Neuron (in vitro differentiated cells): ENCODE measurements around the gene SNAP25.

Experiments
- H2AFZ ChIP-seq: one replicate; pipeline ENCODE4 v1.6.1; 2013; ENCODE audit warnings: low read depth, mild to moderate bottlenecking, inconsistent platforms, low read length, moderate library complexity
- H3K27me3 ChIP-seq: one replicate; pipeline ENCODE4 v1.6.1; 2013; ENCODE audit warnings: low read length; ENCODE audit not compliant: insufficient read depth
- H3K36me3 ChIP-seq: one replicate; pipeline ENCODE4 v1.6.1; 2013; ENCODE audit warnings: low read length; ENCODE audit not compliant: insufficient read depth
- H3K4me1 ChIP-seq: one replicate; pipeline ENCODE4 v1.6.1; 2013; ENCODE audit warnings: low read length; ENCODE audit not compliant: insufficient read depth
- H3K4me3 ChIP-seq: 2 replicates; pipeline ENCODE4 v1.5.1; 2013; ENCODE audit warnings: mild to moderate bottlenecking, low read length, moderate library complexity
- H3K9me3 ChIP-seq: one replicate; pipeline ENCODE4 v1.6.1; 2013; ENCODE audit warnings: low read length

The SNAP25 gene

GRCh38 chr20:10255846-10256245, 37.2 kb downstream of the SNAP25 start:
- no peaks in the 10 kb centered on the region for H3K36me3 ChIP-seq
- no peak overlapping the region for H3K4me3 ChIP-seq
- no peaks in the 10 kb centered on the region for H3K9me3 ChIP-seq
- H3K4me1 ChIP-seq: no peaks in the 10 kb centered on the region
- no peak overlapping the region for H2AFZ ChIP-seq
- no peaks in the 10 kb centered on the region for H3K27me3 ChIP-seq

GRCh38 chr20:10259166-10259565, 40.5 kb downstream of the SNAP25 start:
- no peaks in the 10 kb centered on the region for H3K4me1 ChIP-seq
- no peaks in the 10 kb centered on the region for H3K36me3 ChIP-seq
- no peak overlapping the region for H2AFZ ChIP-seq
- H3K9me3 ChIP-seq: no peaks in the 10 kb centered on the region
- H3K27me3 ChIP-seq: no peaks in the 10 kb centered on the region
- no peak overlapping the region for H3K4me3 ChIP-seq

- H2AFZ ChIP-seq: no peak overlapping the region
- H3K27me3 ChIP-seq: no peaks in the 10 kb centered on the region
- no peak overlapping the region for H3K4me3 ChIP-seq
- H3K4me1 ChIP-seq: no peaks in the 10 kb centered on the region
- H3K9me3 ChIP-seq: no peaks in the 10 kb centered on the region
- no peaks in the 10 kb centered on the region for H3K36me3 ChIP-seq
Observed at GRCh38 chr20:10260316-10260715, 41.7 kb downstream of the SNAP25 start.

GRCh38 chr20:10261702-10262101, 43.1 kb downstream of the SNAP25 start:
- no peak overlapping the region for H2AFZ ChIP-seq
- no peaks in the 10 kb centered on the region for H3K9me3 ChIP-seq
- no peaks in the 10 kb centered on the region for H3K36me3 ChIP-seq
- no peaks in the 10 kb centered on the region for H3K4me1 ChIP-seq
- no peak overlapping the region for H3K4me3 ChIP-seq
- no peaks in the 10 kb centered on the region for H3K27me3 ChIP-seq

- Histone ChIP-seq H3K4me1 (no peaks in the 10 kb centered on the region), H3K4me3 (no peak overlapping the region), H3K36me3 (no peaks in the 10 kb centered on the region), H3K9me3 (no peaks in the 10 kb centered on the region), H3K27me3 (no peaks in the 10 kb centered on the region), H2AFZ (no peak overlapping the region)
Observed at GRCh38 chr20:10263385-10264165, 44.9 kb downstream of the SNAP25 start.

- H3K36me3 ChIP-seq: no peaks in the 10 kb centered on the region
- no peak overlapping the region for H3K4me3 ChIP-seq
- no peaks in the 10 kb centered on the region for H3K9me3 ChIP-seq
- H3K4me1 ChIP-seq: no peaks in the 10 kb centered on the region
- no peaks in the 10 kb centered on the region for H3K27me3 ChIP-seq
- H2AFZ ChIP-seq: no peak overlapping the region
Observed at GRCh38 chr20:10264166-10264558, 45.5 kb downstream of the SNAP25 start.

GRCh38 chr20:10268636-10269035, 50.0 kb downstream of the SNAP25 start:
- Histone ChIP-seq H2AFZ (no peak overlapping the region), H3K36me3 (no peaks in the 10 kb centered on the region), H3K4me3 (no peak overlapping the region), H3K27me3 (no peaks in the 10 kb centered on the region), H3K9me3 (no peaks in the 10 kb centered on the region), H3K4me1 (no peaks in the 10 kb centered on the region)

GRCh38 chr20:10270630-10271029, 52.0 kb downstream of the SNAP25 start:
- Histone ChIP-seq H3K4me3 (no peak overlapping the region), H3K36me3 (no peaks in the 10 kb centered on the region), H3K9me3 (no peaks in the 10 kb centered on the region)

GRCh38 chr20:10271494-10272219, 53.0 kb downstream of the SNAP25 start:
- Histone ChIP-seq H3K9me3 (no peaks in the 10 kb centered on the region), H3K4me1 (no peaks in the 10 kb centered on the region), H3K4me3 (no peak overlapping the region), H2AFZ (no peak overlapping the region), H3K36me3 (no peaks in the 10 kb centered on the region), H3K27me3 (no peaks in the 10 kb centered on the region)

More at GRCh38 chr20:10270630-10271029, 52.0 kb downstream of the SNAP25 start:
- H2AFZ ChIP-seq: no peak overlapping the region
- H3K4me1 ChIP-seq: no peaks in the 10 kb centered on the region
- no peaks in the 10 kb centered on the region for H3K27me3 ChIP-seq

GRCh38 chr20:10276878-10277580, 58.4 kb downstream of the SNAP25 start:
- Histone ChIP-seq H3K9me3 (no peaks in the 10 kb centered on the region), H3K27me3 (no peaks in the 10 kb centered on the region), H3K4me1 (no peaks in the 10 kb centered on the region), H3K4me3 (no peak overlapping the region), H2AFZ (no peak overlapping the region), H3K36me3 (no peaks in the 10 kb centered on the region)

GRCh38 chr20:10277616-10278015, 59.0 kb downstream of the SNAP25 start:
- no peaks in the 10 kb centered on the region for H3K36me3 ChIP-seq
- H3K4me1 ChIP-seq: no peaks in the 10 kb centered on the region
- H3K4me3 ChIP-seq: no peak overlapping the region
- no peaks in the 10 kb centered on the region for H3K27me3 ChIP-seq
- H2AFZ ChIP-seq: no peak overlapping the region
- no peaks in the 10 kb centered on the region for H3K9me3 ChIP-seq

- H2AFZ ChIP-seq: no peak overlapping the region
- H3K27me3 ChIP-seq: no peaks in the 10 kb centered on the region
- no peak overlapping the region for H3K4me3 ChIP-seq
- no peaks in the 10 kb centered on the region for H3K9me3 ChIP-seq
- H3K36me3 ChIP-seq: no peaks in the 10 kb centered on the region
- H3K4me1 ChIP-seq: no peaks in the 10 kb centered on the region
Observed at GRCh38 chr20:10278412-10278811, 59.8 kb downstream of the SNAP25 start.
